OCI-LY7 (cell line): ENCODE measurements around the gene RASAL3. TPM values are rescaled to one million over a fixed set of nuclear protein-coding genes. Genes with fewer than 3 reads are reported as not detected.

Source experiments
- BruUV-seq: library from RNA; stranded (reverse); fragments of 400-500 nt; replicated peaks from 2 replicates; lab custom pipeline; 2021; lab: Mats Ljungman, UMichigan
- CTCF ChIA-PET: fragments of 300-600 bp; sonication (Branson Sonifier 250); formaldehyde crosslinking; loops from one replicate; lab custom pipeline; 2022; ENCODE audit warnings: antibody characterized with exemption; ENCODE audit not compliant: unreplicated experiment; lab: Charles Lee
- POLR2A ChIA-PET: fragments of 300-600 bp; sonication (Branson Sonifier 250); formaldehyde crosslinking; loops from one replicate; lab custom pipeline; 2022; ENCODE audit warnings: antibody characterized with exemption; lab: Charles Lee
- DNase-seq: peaks from one replicate; pipeline ENCODE4 v3.0.0-alpha.2; 2015; ENCODE audit warnings: low spot score
- H2AFZ ChIP-seq: fragments of 200-600 bp; sonication (generic), shearing (Covaris generic); 2 replicates; pipeline ENCODE4 v1.6.1; 2014; ENCODE audit warnings: mild to moderate bottlenecking, antibody characterized with exemption, low read length, moderate library complexity
- H3K27ac ChIP-seq: fragments of 200-600 bp; sonication (generic); 2 replicates; pipeline ENCODE4 v1.5.1; 2014; ENCODE audit warnings: mixed run types, low read depth, mild to moderate bottlenecking, moderate library complexity, low read length, inconsistent platforms; ENCODE audit not compliant: poor library complexity, severe bottlenecking
- H3K36me3 ChIP-seq: fragments of 200-600 bp; sonication (generic); 2 replicates; pipeline ENCODE4 v1.6.1; 2014; ENCODE audit warnings: mild to moderate bottlenecking, antibody characterized with exemption, low read length, moderate library complexity, mixed read lengths; ENCODE audit not compliant: insufficient read depth
- H3K4me1 ChIP-seq: fragments of 200-600 bp; sonication (generic); 2 replicates; pipeline ENCODE4 v1.5.1; 2014; ENCODE audit warnings: mild to moderate bottlenecking, low read length; ENCODE audit not compliant: insufficient read depth, poor library complexity, severe bottlenecking
- H3K4me2 ChIP-seq: fragments of 200-600 bp; sonication (generic); 2 replicates; pipeline ENCODE4 v1.6.1; 2014; ENCODE audit warnings: mild to moderate bottlenecking, low read length
- H3K4me3 ChIP-seq: fragments of 200-600 bp; sonication (generic); 2 replicates; pipeline ENCODE4 v1.5.1; 2014; ENCODE audit warnings: mild to moderate bottlenecking, low read depth, low read length; ENCODE audit not compliant: poor library complexity, severe bottlenecking
- H3K79me2 ChIP-seq: fragments of 200-600 bp; sonication (generic); 2 replicates; pipeline ENCODE4 v1.6.1; 2016; ENCODE audit warnings: low read depth, mild to moderate bottlenecking, low read length, moderate library complexity, mixed read lengths; ENCODE audit not compliant: insufficient read depth
- H3K9me2 ChIP-seq: fragments of 200-600 bp; sonication (generic); 2 replicates; pipeline ENCODE4 v1.6.1; 2016; ENCODE audit warnings: mild to moderate bottlenecking, low read length, mixed read lengths; ENCODE audit not compliant: insufficient read depth
- H3K9me3 ChIP-seq: fragments of 200-600 bp; sonication (generic); 2 replicates; pipeline ENCODE4 v1.6.1; 2014; ENCODE audit warnings: mild to moderate bottlenecking, mixed run types, low read length, mixed read lengths
- H4K20me1 ChIP-seq: fragments of 200-600 bp; sonication (generic); 2 replicates; pipeline ENCODE4 v1.6.1; 2014; ENCODE audit warnings: mild to moderate bottlenecking, antibody characterized with exemption, low read length, moderate library complexity, mixed read lengths; ENCODE audit not compliant: insufficient read depth
- CTCF ChIP-seq: fragments of 200-600 bp; sonication (generic); conservative IDR thresholded peaks from 2 replicates; pipeline ENCODE4 v1.5.1; 2014; ENCODE audit warnings: mild to moderate bottlenecking, antibody characterized with exemption, low read length, moderate library complexity, mixed read lengths
- EZH2phosphoT487 ChIP-seq: fragments of 200-600 bp; sonication (generic); IDR thresholded peaks from 2 replicates; pipeline ENCODE4 v1.6.1; 2018; ENCODE audit warnings: low read depth, borderline replicate concordance, mild to moderate bottlenecking, mixed run types, antibody characterized with exemption, low read length, moderate library complexity, mixed read lengths
- intact Hi-C: fragments of 100-400 bp; cut with micrococcal nuclease; formaldehyde crosslinking; loops from one replicate; pipeline ENCODE4 v1.10.0; 2022; ENCODE audit not compliant: unreplicated experiment
- total RNA-seq, 2 experiments: library from RNA; depleted of rRNA in 1 of 2; stranded (reverse); fragments of >200 nt in 1 of 2; shearing (Covaris generic) in 1 of 2; gene quantifications; 2 replicates each; pipeline ENCODE4 v1.2.3, GENCODE V29; 2014 to 2022

Gene RASAL3
- total RNA-seq, 2 experiments from 2014 or later = 28.3 to 53.3 TPM

GRCh38 chr19:15457701-15458484, 6.5 kb downstream of the RASAL3 start:
- Histone ChIP-seq H3K79me2 (peaks cover 5% of the 10 kb centered on the region; the same call in 1 of the 2 replicates), H3K4me1 (peaks cover 1% of the 10 kb centered on the region), H2AFZ (no peak overlapping the region), H3K9me2 (no peaks in the 10 kb centered on the region), H4K20me1 (no peaks in the 10 kb centered on the region), H3K4me2 (no peak overlapping the region), H3K9me3 (no peaks in the 10 kb centered on the region), H3K4me3 (no peak overlapping the region), H3K27ac (no peak overlapping the region), H3K36me3 (peaks cover 77% of the 10 kb centered on the region)
- CTCF ChIA-PET = no interaction called here
- no peak for DNase-seq
- no TSS peak for BruUV-seq
- POLR2A ChIA-PET = no interaction called here
- intact Hi-C loops = no loop called here
- TF ChIP-seq EZH2phosphoT487 = no peak
- TF ChIP-seq CTCF = no peak

GRCh38 chr19:15456871-15457700, 7.3 kb downstream of the RASAL3 start:
- no peak for TF ChIP-seq CTCF
- TF ChIP-seq EZH2phosphoT487 = no peak
- POLR2A ChIA-PET = no interaction called here
- H3K4me3 ChIP-seq = no peak overlapping the region
- H3K9me3 ChIP-seq = no peaks in the 10 kb centered on the region
- H3K4me2 ChIP-seq = no peak overlapping the region
- no peaks in the 10 kb centered on the region for H4K20me1 ChIP-seq
- H3K4me1 ChIP-seq = no peaks in the 10 kb centered on the region
- BruUV-seq = no TSS peak
- DNase-seq = peak; percentile 42
- peaks cover 83% of the 10 kb centered on the region for H3K36me3 ChIP-seq
- H3K79me2 ChIP-seq = no peaks in the 10 kb centered on the region
- H2AFZ ChIP-seq = no peak overlapping the region
- CTCF ChIA-PET = no interaction called here
- no peak overlapping the region for H3K27ac ChIP-seq
- H3K9me2 ChIP-seq = no peaks in the 10 kb centered on the region
- intact Hi-C loops = no loop called here

- ChIA-PET CTCF (no interaction called here), POLR2A (no interaction called here)
- no peaks in the 10 kb centered on the region for H3K79me2 ChIP-seq
- intact Hi-C loops = no loop called here
- no peak for DNase-seq
- H3K9me2 ChIP-seq = no peaks in the 10 kb centered on the region
- no peak overlapping the region for H2AFZ ChIP-seq
- H4K20me1 ChIP-seq = no peaks in the 10 kb centered on the region
- H3K36me3 ChIP-seq = peaks cover 81% of the 10 kb centered on the region
- no peak overlapping the region for H3K27ac ChIP-seq
- no peaks in the 10 kb centered on the region for H3K9me3 ChIP-seq
- BruUV-seq = no TSS peak
- no peak overlapping the region for H3K4me2 ChIP-seq
- TF ChIP-seq EZH2phosphoT487 = no peak
- no peak for TF ChIP-seq CTCF
- H3K4me1 ChIP-seq = no peaks in the 10 kb centered on the region
- no peak overlapping the region for H3K4me3 ChIP-seq
Observed at GRCh38 chr19:15456441-15456840, 7.9 kb downstream of the RASAL3 start.
